Measurements from ENCODE around the gene CDAN1.

CDAN1 gene

GRCh38 chr15:42721016-42721415 is 15.9 kb downstream of the CDAN1 start:
- DNase-seq: no peak
- in situ Hi-C loops (cut with HindIII; ENCODE audit: low pct_ligation_motif_present, low pct_unique_long_range_greater_than_20kb, low sequenced_read_pairs): no loop called here

- in situ Hi-C loops (cut with HindIII; ENCODE audit: low pct_ligation_motif_present, low pct_unique_long_range_greater_than_20kb, low sequenced_read_pairs): no loop called here
- DNase-seq: no peak
Measured at GRCh38 chr15:42720071-42720470, 16.9 kb downstream of the CDAN1 start.

DNA sequence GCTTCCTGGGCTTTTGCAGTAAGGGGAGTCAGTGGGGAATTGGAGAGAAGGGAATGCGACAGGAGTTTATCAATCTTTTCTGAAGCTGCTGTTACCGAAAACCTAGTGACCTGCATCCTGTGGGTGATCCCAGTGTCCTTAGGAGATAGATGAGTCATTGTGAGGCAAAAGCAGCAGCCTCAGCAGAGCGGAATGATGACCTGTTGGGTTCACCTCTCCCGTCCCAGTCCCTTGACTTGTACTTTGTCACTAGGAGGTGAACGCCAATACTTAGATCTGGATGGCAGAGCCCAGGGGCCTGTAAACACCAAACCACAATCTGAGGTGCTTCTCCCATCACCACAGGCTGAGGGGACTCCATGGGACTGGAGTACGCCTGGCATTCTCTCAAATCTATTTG is 17.9 kb downstream of the CDAN1 start:
- DNase-seq: no peak
- in situ Hi-C loops (cut with HindIII; ENCODE audit: low pct_ligation_motif_present, low pct_unique_long_range_greater_than_20kb, low sequenced_read_pairs): no loop called here

DNA sequence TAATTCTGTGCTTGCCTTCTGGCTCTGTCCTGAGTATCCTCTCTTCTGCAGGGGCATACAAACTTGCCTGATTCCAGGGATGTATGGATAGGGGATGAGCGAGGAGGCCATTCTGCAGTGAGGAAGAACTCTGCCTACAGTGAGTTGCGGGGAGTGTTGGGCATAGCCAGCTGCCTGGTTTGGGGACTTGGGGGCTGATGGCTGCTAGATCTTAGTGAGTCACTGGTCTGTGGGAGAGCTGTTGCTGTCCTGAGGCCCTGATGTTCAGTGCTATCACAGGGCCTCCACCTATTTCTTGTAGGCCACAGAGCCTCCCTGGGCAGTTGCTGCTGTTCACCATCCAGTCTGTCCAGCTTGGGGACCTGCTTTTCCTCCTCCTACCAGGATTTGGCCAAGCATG is 20.3 kb downstream of the CDAN1 start:
- in situ Hi-C loops (cut with HindIII; ENCODE audit: low pct_ligation_motif_present, low pct_unique_long_range_greater_than_20kb, low sequenced_read_pairs): no loop called here
- DNase-seq: no peak

DNA sequence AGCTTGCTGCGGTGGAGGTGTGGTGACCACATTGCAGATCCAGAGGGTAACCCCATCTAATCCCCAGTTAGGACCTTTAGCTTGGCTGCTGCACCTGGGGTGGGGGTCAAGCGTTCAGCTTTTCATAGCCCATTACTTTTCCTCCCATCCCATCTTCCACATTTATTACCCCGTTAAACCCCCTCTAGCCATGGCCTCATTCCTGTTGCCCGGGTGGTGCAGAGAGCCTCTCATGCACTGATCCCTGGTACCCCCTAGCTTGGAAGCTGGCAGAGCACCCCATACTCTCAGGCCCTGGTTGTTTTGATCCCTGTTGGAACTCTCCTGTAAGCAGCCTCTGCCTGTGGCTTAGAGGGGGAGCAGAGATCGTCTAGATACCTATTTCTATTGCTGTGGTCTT is 20.8 kb downstream of the CDAN1 start:
- no peak for DNase-seq
- in situ Hi-C loops (cut with HindIII; ENCODE audit: low pct_ligation_motif_present, low pct_unique_long_range_greater_than_20kb, low sequenced_read_pairs): no loop called here

- in situ Hi-C loops (cut with HindIII; ENCODE audit: low pct_ligation_motif_present, low pct_unique_long_range_greater_than_20kb, low sequenced_read_pairs): no loop called here
- DNase-seq: no peak
Measured at GRCh38 chr15:42712584-42712983, 24.3 kb downstream of the CDAN1 start.

GRCh38 chr15:42711746-42712145 is 25.2 kb downstream of the CDAN1 start:
- DNase-seq: no peak
- in situ Hi-C loops (cut with HindIII; ENCODE audit: low pct_ligation_motif_present, low pct_unique_long_range_greater_than_20kb, low sequenced_read_pairs): no loop called here

- DNase-seq: no peak
- in situ Hi-C loops (cut with HindIII; ENCODE audit: low pct_ligation_motif_present, low pct_unique_long_range_greater_than_20kb, low sequenced_read_pairs): no loop called here
Measured at GRCh38 chr15:42710662-42711061, 26.3 kb downstream of the CDAN1 start.

DNA sequence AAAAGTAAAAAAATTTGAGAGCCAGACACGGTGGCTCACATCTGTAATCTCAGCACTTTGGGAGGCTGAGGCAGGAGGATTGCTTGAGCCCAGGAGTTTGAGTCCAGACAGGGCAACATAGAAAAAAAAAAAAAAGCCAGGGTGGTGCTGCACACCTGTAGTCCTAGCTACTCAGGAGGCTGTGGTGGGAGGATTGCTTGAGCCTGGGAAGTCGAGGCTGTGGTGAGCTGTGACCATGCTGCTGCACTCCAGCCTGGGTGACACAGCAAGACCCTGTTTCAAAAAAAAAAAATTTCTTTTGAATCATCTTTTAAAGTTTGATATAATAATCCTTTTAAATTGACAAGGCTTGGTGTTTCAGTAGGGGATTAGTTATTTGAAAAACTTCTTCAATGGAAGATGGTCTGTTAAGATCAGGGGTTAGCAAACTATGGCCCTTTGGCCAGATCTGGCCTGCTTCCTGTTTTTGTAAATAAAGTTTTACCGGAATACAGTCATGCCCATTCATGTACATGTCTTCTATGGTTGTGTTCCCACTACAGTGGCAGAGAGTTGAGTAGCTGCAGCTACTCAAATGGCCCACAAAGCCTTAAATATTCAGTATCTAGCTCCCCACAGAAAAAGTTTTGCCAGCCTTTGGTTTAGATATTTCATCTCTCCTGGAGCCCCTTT is 28.9 kb downstream of the CDAN1 start:
- in situ Hi-C loops (cut with HindIII; ENCODE audit: low pct_ligation_motif_present, low pct_unique_long_range_greater_than_20kb, low sequenced_read_pairs): no loop called here
- DNase-seq: no peak

DNA sequence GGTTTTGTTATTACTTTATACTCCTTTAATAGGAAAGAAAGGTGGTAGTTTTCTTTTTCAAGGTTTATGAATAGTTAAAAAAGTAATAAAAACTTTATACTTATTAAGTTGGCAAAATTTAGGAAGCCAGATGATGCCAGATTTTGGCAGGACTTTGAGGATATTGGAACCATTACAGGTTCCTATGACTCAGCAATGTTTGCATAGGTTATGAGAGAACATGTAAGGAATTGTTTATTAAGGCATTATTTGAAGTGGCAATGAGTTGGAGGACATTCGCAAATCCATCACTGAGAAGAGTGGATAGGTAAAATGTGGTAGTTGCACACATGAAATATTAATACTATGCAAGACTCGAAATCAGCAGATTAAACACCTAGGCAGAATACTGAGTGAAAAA is 29.9 kb downstream of the CDAN1 start:
- in situ Hi-C loops (cut with HindIII; ENCODE audit: low pct_ligation_motif_present, low pct_unique_long_range_greater_than_20kb, low sequenced_read_pairs): no loop called here
- no peak for DNase-seq

DNA sequence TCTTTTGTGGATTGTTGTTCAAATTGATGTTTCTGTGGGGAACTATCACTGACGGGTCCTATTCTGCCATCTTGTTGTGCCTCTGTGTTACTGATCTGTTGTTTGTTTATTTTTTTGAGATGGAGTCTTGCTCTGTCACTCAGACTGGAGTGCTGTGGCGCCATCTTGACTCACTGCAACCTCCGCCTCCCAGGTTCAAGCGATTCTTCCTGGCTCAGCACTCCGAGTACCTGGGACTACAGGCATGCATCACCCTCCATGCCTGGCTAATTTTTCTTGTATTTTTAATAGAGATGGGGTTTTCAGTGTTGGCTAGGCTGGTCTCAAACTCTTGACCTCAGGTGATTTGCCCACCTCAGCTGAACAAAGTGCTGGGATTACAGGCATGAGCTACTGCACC is 31.6 kb downstream of the CDAN1 start:
- DNase-seq: no peak
- in situ Hi-C loops (cut with HindIII; ENCODE audit: low pct_ligation_motif_present, low pct_unique_long_range_greater_than_20kb, low sequenced_read_pairs): no loop called here

GRCh38 chr15:42704492-42704926 is 32.4 kb downstream of the CDAN1 start:
- in situ Hi-C loops (cut with HindIII; ENCODE audit: low pct_ligation_motif_present, low pct_unique_long_range_greater_than_20kb, low sequenced_read_pairs): no loop called here
- peak; percentile 68 for DNase-seq

DNA sequence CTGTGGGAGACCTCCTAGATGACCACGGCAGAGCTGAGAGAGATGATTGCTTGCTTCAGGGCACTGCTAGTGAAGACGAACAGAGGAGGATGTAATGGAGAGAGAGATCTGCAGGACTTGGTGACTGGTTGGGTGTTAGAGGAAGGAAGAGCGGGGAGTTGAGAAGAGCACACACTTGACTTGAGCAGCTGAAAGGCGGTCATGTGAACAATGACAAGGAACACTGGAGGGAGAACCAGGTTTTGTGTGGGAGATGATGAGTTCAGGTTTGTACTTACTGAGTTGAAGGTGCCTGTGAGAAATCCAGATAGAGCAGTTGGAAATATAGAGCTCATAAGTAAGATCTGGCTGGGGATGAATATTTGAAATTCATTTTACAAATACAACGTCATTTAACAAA is 40.3 kb downstream of the CDAN1 start:
- in situ Hi-C loops (cut with HindIII; ENCODE audit: low pct_ligation_motif_present, low pct_unique_long_range_greater_than_20kb, low sequenced_read_pairs): no loop called here
- DNase-seq: no peak

GRCh38 chr15:42695527-42696071 is 41.3 kb downstream of the CDAN1 start:
- no peak for DNase-seq
- in situ Hi-C loops (cut with HindIII; ENCODE audit: low pct_ligation_motif_present, low pct_unique_long_range_greater_than_20kb, low sequenced_read_pairs): no loop called here

GRCh38 chr15:42694398-42694797 is 42.5 kb downstream of the CDAN1 start:
- in situ Hi-C loops (cut with HindIII; ENCODE audit: low pct_ligation_motif_present, low pct_unique_long_range_greater_than_20kb, low sequenced_read_pairs): no loop called here
- no peak for DNase-seq

GRCh38 chr15:42693942-42694341 is 43.0 kb downstream of the CDAN1 start:
- in situ Hi-C loops (cut with HindIII; ENCODE audit: low pct_ligation_motif_present, low pct_unique_long_range_greater_than_20kb, low sequenced_read_pairs): no loop called here
- DNase-seq: no peak

GRCh38 chr15:42693496-42693895 is 43.4 kb downstream of the CDAN1 start:
- in situ Hi-C loops (cut with HindIII; ENCODE audit: low pct_ligation_motif_present, low pct_unique_long_range_greater_than_20kb, low sequenced_read_pairs): no loop called here
- no peak for DNase-seq

DNA sequence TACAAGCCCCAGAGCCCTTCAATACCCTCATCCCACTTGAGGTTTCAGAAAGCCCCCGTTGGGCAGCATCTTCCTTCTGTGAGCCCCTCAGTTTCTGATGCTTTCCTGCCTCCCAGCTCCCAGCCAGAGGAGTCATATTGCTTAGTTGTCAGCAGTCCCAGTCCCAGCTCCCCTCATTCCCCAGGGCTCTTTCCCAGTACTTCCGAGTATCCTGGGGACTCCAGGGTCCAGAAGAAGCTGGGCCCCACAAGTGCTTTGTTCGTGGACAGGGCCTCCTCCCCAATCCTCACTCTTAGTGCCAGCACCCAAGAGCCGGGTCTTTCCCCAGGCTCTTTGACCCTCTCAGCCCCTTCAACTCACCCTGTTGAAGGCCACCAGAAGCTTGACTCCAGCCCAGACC is 43.9 kb downstream of the CDAN1 start:
- in situ Hi-C loops (cut with HindIII; ENCODE audit: low pct_ligation_motif_present, low pct_unique_long_range_greater_than_20kb, low sequenced_read_pairs): no loop called here
- no peak for DNase-seq

GRCh38 chr15:42692536-42692935 is 44.4 kb downstream of the CDAN1 start:
- in situ Hi-C loops (cut with HindIII; ENCODE audit: low pct_ligation_motif_present, low pct_unique_long_range_greater_than_20kb, low sequenced_read_pairs): no loop called here
- DNase-seq: no peak

GRCh38 chr15:42691770-42692169 is 45.2 kb downstream of the CDAN1 start:
- in situ Hi-C loops (cut with HindIII; ENCODE audit: low pct_ligation_motif_present, low pct_unique_long_range_greater_than_20kb, low sequenced_read_pairs): no loop called here
- DNase-seq: no peak

DNA sequence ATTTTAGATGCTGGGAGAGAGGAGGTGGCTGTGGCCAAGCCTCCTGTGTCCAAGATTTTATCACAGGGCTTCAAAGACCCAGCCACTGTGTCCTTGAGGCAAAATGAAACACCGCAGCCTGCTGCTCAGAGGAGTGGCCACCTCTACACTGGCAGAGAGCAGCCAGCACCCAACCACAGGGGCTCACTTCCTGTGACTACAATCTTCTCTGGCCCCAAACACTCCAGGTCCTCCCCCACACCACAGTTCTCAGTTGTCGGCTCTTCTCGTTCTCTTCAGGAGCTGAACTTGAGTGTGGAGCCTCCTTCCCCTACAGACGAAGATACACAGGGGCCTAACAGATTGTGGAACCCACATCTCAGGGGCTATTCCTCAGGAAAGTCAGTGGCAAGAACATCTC is 45.6 kb downstream of the CDAN1 start:
- no peak for DNase-seq
- in situ Hi-C loops (cut with HindIII; ENCODE audit: low pct_ligation_motif_present, low pct_unique_long_range_greater_than_20kb, low sequenced_read_pairs): no loop called here
